ENCODE measurements around the gene DGKE.

Gene DGKE

GRCh38 chr17:56822725-56823124 is 11.2 kb upstream of the DGKE start:
- H2AFZ ChIP-seq (ENCODE audit: low read depth, low read length, severe bottlenecking) = no peak overlapping the region
- no peak overlapping the region for H3K9ac ChIP-seq (ENCODE audit: low read length)
- no peak overlapping the region for H3K27ac ChIP-seq (ENCODE audit: low read depth, low read length)
- H3K36me3 ChIP-seq (ENCODE audit: low read length) = no peaks in the 10 kb centered on the region
- no peaks in the 10 kb centered on the region for H3K27me3 ChIP-seq (ENCODE audit: low read length)
- H3K4me2 ChIP-seq (ENCODE audit: low read depth, low read length, poor library complexity, severe bottlenecking) = no peak overlapping the region
- H4K20me1 ChIP-seq (ENCODE audit: low read depth, low read length) = no peaks in the 10 kb centered on the region
- no peak overlapping the region for H3K4me3 ChIP-seq (ENCODE audit: insufficient read depth, low read length, poor library complexity, severe bottlenecking)
- no peaks in the 10 kb centered on the region for H3K9me3 ChIP-seq (ENCODE audit: insufficient read depth, low read length)
- H3K9me2 ChIP-seq (replicated peaks; ENCODE audit: insufficient read depth, low read length) = no peaks in the 10 kb centered on the region
- H3F3A ChIP-seq (ENCODE audit: insufficient read depth) = no peaks in the 10 kb centered on the region
- no peaks in the 10 kb centered on the region for H3K79me2 ChIP-seq (ENCODE audit: insufficient read depth, low read length)
- TF ChIP-seq CTCF (IDR thresholded peaks at IDR 0.05; ENCODE audit: insufficient read depth, low read length, poor library complexity, severe bottlenecking) (no peak), EZH2phosphoT487 (conservative IDR thresholded peaks at IDR 0.05; ENCODE audit: low read length) (no peak)

DNA sequence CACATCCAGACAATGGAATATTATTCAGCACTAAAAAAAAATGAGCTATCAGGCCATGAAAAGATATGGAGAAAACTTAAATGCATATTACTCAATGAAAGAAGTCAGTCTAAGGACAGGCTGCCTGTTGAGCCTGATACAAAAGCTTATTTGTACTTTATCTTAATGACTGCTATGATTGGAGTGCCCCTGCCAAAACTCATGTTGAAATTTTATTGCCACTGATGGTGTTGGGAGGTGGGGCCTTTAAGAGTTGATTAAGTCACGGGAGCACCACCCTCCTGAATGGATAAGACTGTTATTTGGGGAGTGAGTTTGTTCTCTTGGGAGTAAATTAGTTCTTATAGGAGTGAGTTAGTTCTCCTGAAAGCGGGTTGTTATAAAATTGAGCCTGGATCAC is 10.1 kb upstream of the DGKE start:
- Histone ChIP-seq H3K9me2 (replicated peaks; ENCODE audit: insufficient read depth, low read length) (no peaks in the 10 kb centered on the region), H3K79me2 (ENCODE audit: insufficient read depth, low read length) (no peaks in the 10 kb centered on the region), H3K4me3 (ENCODE audit: insufficient read depth, low read length, poor library complexity, severe bottlenecking) (no peak overlapping the region), H3K9ac (ENCODE audit: low read length) (no peak overlapping the region), H3K9me3 (ENCODE audit: insufficient read depth, low read length) (no peaks in the 10 kb centered on the region), H4K20me1 (ENCODE audit: low read depth, low read length) (no peaks in the 10 kb centered on the region), H3K36me3 (ENCODE audit: low read length) (no peaks in the 10 kb centered on the region), H3K27me3 (ENCODE audit: low read length) (no peaks in the 10 kb centered on the region), H3K27ac (ENCODE audit: low read depth, low read length) (no peak overlapping the region), H3F3A (ENCODE audit: insufficient read depth) (no peaks in the 10 kb centered on the region), H3K4me2 (ENCODE audit: low read depth, low read length, poor library complexity, severe bottlenecking) (no peak overlapping the region), H2AFZ (ENCODE audit: low read depth, low read length, severe bottlenecking) (no peak overlapping the region)
- no peak for TF ChIP-seq CTCF (IDR thresholded peaks at IDR 0.05; ENCODE audit: insufficient read depth, low read length, poor library complexity, severe bottlenecking)
- no peak for TF ChIP-seq EZH2phosphoT487 (conservative IDR thresholded peaks at IDR 0.05; ENCODE audit: low read length)

DNA sequence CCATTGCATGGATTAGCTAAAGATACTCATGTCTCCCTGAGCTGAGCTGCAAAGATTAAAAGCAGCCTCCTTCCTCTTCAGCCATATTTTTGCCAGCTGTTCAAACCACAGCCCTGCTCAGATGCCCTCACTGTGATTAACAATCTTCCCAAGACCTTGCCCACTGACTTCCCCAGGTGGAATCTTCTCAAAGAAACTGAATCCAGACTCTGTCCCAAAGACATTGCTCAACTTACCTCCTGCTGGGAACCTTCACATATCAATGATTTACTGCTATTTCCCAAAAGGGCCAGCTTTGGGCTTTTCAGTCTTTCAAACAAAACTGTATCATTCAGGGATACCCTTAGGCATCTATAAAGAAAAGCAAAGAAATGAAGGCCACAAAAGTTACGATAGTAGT is 9.4 kb upstream of the DGKE start:
- Histone ChIP-seq H3K27me3 (ENCODE audit: low read length) (no peaks in the 10 kb centered on the region), H2AFZ (ENCODE audit: low read depth, low read length, severe bottlenecking) (no peak overlapping the region), H3K79me2 (ENCODE audit: insufficient read depth, low read length) (no peaks in the 10 kb centered on the region), H3K9ac (ENCODE audit: low read length) (no peak overlapping the region), H3F3A (ENCODE audit: insufficient read depth) (no peaks in the 10 kb centered on the region), H3K4me2 (ENCODE audit: low read depth, low read length, poor library complexity, severe bottlenecking) (no peak overlapping the region), H3K36me3 (ENCODE audit: low read length) (no peaks in the 10 kb centered on the region), H3K9me3 (ENCODE audit: insufficient read depth, low read length) (no peaks in the 10 kb centered on the region), H3K27ac (ENCODE audit: low read depth, low read length) (no peak overlapping the region), H4K20me1 (ENCODE audit: low read depth, low read length) (no peaks in the 10 kb centered on the region), H3K4me3 (ENCODE audit: insufficient read depth, low read length, poor library complexity, severe bottlenecking) (no peak overlapping the region), H3K9me2 (replicated peaks; ENCODE audit: insufficient read depth, low read length) (no peaks in the 10 kb centered on the region)
- TF ChIP-seq EZH2phosphoT487 (conservative IDR thresholded peaks at IDR 0.05; ENCODE audit: low read length) (no peak), CTCF (IDR thresholded peaks at IDR 0.05; ENCODE audit: insufficient read depth, low read length, poor library complexity, severe bottlenecking) (no peak)
